HEK293 (cell line): ENCODE results near the gene HLA-DPB1.

ENCODE experiments used
- CTCF ChIA-PET: fragments of 350-600 bp; formaldehyde crosslinking; extraction: SDS; loops from one replicate; lab custom pipeline; 2021; ENCODE audit warnings: antibody characterized with exemption; lab: Yijun Ruan, JAX
- POLR2A ChIA-PET: fragments of 300-600 bp; formaldehyde crosslinking; extraction: SDS; loops from one replicate; lab custom pipeline; 2020; ENCODE audit warnings: antibody characterized with exemption, inconsistent platforms; lab: Yijun Ruan, JAX
- H3K27ac ChIP-seq: fragments of 200-500 bp; sonication (Bioruptor generic); 2 replicates; pipeline ENCODE4 v1.5.1; 2014; ENCODE audit warnings: low read depth, low read length, control low read depth, inconsistent platforms; ENCODE audit errors: extremely low read depth
- H3K36me3 ChIP-seq, 2 experiments: fragments of 200-500 bp in 1 of 2; sonication (Bioruptor generic) in 1 of 2; 1 replicate in 1 of 2; 2 replicates in 1 of 2; pipeline ENCODE4 v1.5.1; 2014 to 2017; ENCODE audit warnings: inconsistent platforms in 2 of 2, low read length in 2 of 2; ENCODE audit not compliant: control insufficient read depth in 2 of 2, insufficient read depth in 1 of 2
- H3K4me1 ChIP-seq: fragments of 200-500 bp; sonication (Bioruptor generic); 2 replicates; pipeline ENCODE4 v1.5.1; 2014; ENCODE audit warnings: mild to moderate bottlenecking, low read length, inconsistent platforms; ENCODE audit not compliant: control insufficient read depth, insufficient read depth
- H3K4me3 ChIP-seq: 2 replicates; pipeline ENCODE4 v1.5.1; 2011; ENCODE audit warnings: low read depth, mild to moderate bottlenecking, control low read depth, low read length, moderate library complexity
- H3K9me3 ChIP-seq: fragments of 200-500 bp; sonication (Bioruptor generic); 2 replicates; pipeline ENCODE4 v1.5.1; 2014; ENCODE audit warnings: low read depth, low read length, inconsistent platforms; ENCODE audit not compliant: control insufficient read depth, insufficient read depth
- CTCF ChIP-seq: fragments of 450-650 bp; formaldehyde crosslinking; IDR thresholded peaks from 2 replicates; pipeline ENCODE4 v1.5.1; 2016; ENCODE audit warnings: missing biosample characterization, missing genetic modification characterization
- PRDM10 ChIP-seq: fragments of 450-650 bp; formaldehyde crosslinking; IDR thresholded peaks from 2 replicates; pipeline ENCODE4 v1.5.1; 2016; ENCODE audit warnings: missing biosample characterization, missing genetic modification characterization
- RBAK ChIP-seq: fragments of 450-650 bp; formaldehyde crosslinking; IDR thresholded peaks from 2 replicates; pipeline ENCODE4 v1.5.1; 2016; ENCODE audit warnings: missing biosample characterization, missing genetic modification characterization
- SCRT1 ChIP-seq: fragments of 450-650 bp; formaldehyde crosslinking; IDR thresholded peaks from 2 replicates; pipeline ENCODE4 v1.5.1; 2016; ENCODE audit warnings: missing biosample characterization, missing genetic modification characterization, borderline replicate concordance
- SCRT2 ChIP-seq: fragments of 450-650 bp; formaldehyde crosslinking; IDR thresholded peaks from 2 replicates; pipeline ENCODE4 v1.5.1; 2016; ENCODE audit warnings: missing biosample characterization, missing genetic modification characterization
- ZBTB20 ChIP-seq: fragments of 450-650 bp; formaldehyde crosslinking; IDR thresholded peaks from 2 replicates; pipeline ENCODE4 v1.5.1; 2016; ENCODE audit warnings: missing biosample characterization, missing genetic modification characterization
- ZBTB7A ChIP-seq: fragments of 450-650 bp; formaldehyde crosslinking; IDR thresholded peaks from 2 replicates; pipeline ENCODE4 v1.5.1; 2016; ENCODE audit warnings: low read depth, missing biosample characterization, missing genetic modification characterization
- ZNF2 ChIP-seq: fragments of 450-650 bp; formaldehyde crosslinking; IDR thresholded peaks from 2 replicates; pipeline ENCODE4 v1.5.1; 2016; ENCODE audit warnings: missing biosample characterization, missing genetic modification characterization
- ZNF473 ChIP-seq: fragments of 450-650 bp; formaldehyde crosslinking; IDR thresholded peaks from 2 replicates; pipeline ENCODE4 v1.5.1; 2017; ENCODE audit warnings: missing biosample characterization, missing genetic modification characterization
- ZNF514 ChIP-seq: fragments of 450-650 bp; formaldehyde crosslinking; IDR thresholded peaks from 2 replicates; pipeline ENCODE4 v1.5.1; 2016; ENCODE audit warnings: missing biosample characterization, missing genetic modification characterization
- ZNF654 ChIP-seq: fragments of 450-650 bp; formaldehyde crosslinking; IDR thresholded peaks from 2 replicates; pipeline ENCODE4 v1.5.1; 2016; ENCODE audit warnings: low read depth, missing biosample characterization, missing genetic modification characterization
- ZNF704 ChIP-seq: fragments of 450-650 bp; formaldehyde crosslinking; IDR thresholded peaks from 2 replicates; pipeline ENCODE4 v1.5.1; 2016; ENCODE audit warnings: missing biosample characterization, missing genetic modification characterization

Gene HLA-DPB1

GRCh38 chr6:33118525-33119123, 42.8 kb downstream of the HLA-DPB1 start:
- no peak overlapping the region for H3K4me3 ChIP-seq
- ChIA-PET CTCF (interaction anchor here (0.6 to 6.7 kb wide), 29 partner anchors 9 to 489 kb away, joined by 3 to 77 read pairs (median 4); no protein-coding TSS in a partner anchor), POLR2A (no interaction called here)
- no peaks in the 10 kb centered on the region for H3K9me3 ChIP-seq
- H3K36me3 ChIP-seq: no peaks in the 10 kb centered on the region
- no peaks in the 10 kb centered on the region for H3K4me1 ChIP-seq
- TF ChIP-seq CTCF: 0 out of 2 replicates have a peak, but pooled peaks have one; percentile 20
- no peak for TF ChIP-seq PRDM10 (tag by site-specific recombination)
- TF ChIP-seq SCRT2 (tag by site-specific recombination): peak; percentile 95
- peak; percentile 77 for TF ChIP-seq ZNF654 (tag by site-specific recombination)
- TF ChIP-seq ZNF473 (tag by site-specific recombination): no peak
- TF ChIP-seq ZNF2: peak; percentile 61
- peak; percentile 62; the same call in 1 of the 2 replicates for TF ChIP-seq SCRT1 (tag by site-specific recombination)
- no peak overlapping the region for H3K27ac ChIP-seq

GRCh38 chr6:33120001-33120400, 44.2 kb downstream of the HLA-DPB1 start:
- Histone ChIP-seq H3K4me3 (no peak overlapping the region), H3K4me1 (no peaks in the 10 kb centered on the region), H3K27ac (no peak overlapping the region), H3K9me3 (no peaks in the 10 kb centered on the region), H3K36me3 (no peaks in the 10 kb centered on the region)
- ChIA-PET POLR2A (interaction anchor here (1.0 kb wide), 1 partner anchor 152 kb away, joined by 3 read pairs; the partner anchor contains the start of genes RPS18 and VPS52), CTCF (interaction anchor here (0.6 to 6.7 kb wide), 34 partner anchors 9 to 750 kb away, joined by 3 to 77 read pairs (median 4); no protein-coding TSS in a partner anchor)
- TF ChIP-seq ZBTB20 (tag by site-specific recombination) (no peak), ZNF704 (tag by site-specific recombination) (no peak), ZBTB7A (tag by site-specific recombination) (no peak), RBAK (tag by site-specific recombination) (no peak), ZNF514 (tag by site-specific recombination) (no peak), PRDM10 (tag by site-specific recombination) (no peak)
